ENCODE data around the gene HEXB. TPM values are rescaled to one million over a fixed set of nuclear protein-coding genes. Genes with fewer than 3 reads are reported as not detected.

The HEXB gene
- total RNA-seq, 4 donors from 2014 or later, result 101 to 128 (median 113) TPM

- intact Hi-C loops (cut with DNase I), result no loop called here
- 90% methylated on average over 6 of the region's 6 CpGs for WGBS
- Histone ChIP-seq H3K9me3 (no peaks in the 10 kb centered on the region), H3K27ac (replicated peaks in 1 of 4) (no peak overlapping the region), H3K4me3 (no peak overlapping the region), H3K36me3 (no peaks in the 10 kb centered on the region), H3K27me3 (no peaks in the 10 kb centered on the region), H3K4me1 (no peaks in the 10 kb centered on the region)
- TF ChIP-seq CTCF (IDR thresholded peaks at IDR 0.05) (no peak), POLR2AphosphoS5 (IDR thresholded peaks at IDR 0.05) (no peak), POLR2A (IDR thresholded peaks at IDR 0.05; ENCODE audit: low read depth) (no peak), EP300 (IDR thresholded peaks at IDR 0.05) (no peak)
- peak; percentile 21 for DNase-seq (ENCODE audit: extremely low spot score)
Observed at GRCh38 chr5:74655206-74655605, 29.8 kb upstream of the HEXB start.

DNA sequence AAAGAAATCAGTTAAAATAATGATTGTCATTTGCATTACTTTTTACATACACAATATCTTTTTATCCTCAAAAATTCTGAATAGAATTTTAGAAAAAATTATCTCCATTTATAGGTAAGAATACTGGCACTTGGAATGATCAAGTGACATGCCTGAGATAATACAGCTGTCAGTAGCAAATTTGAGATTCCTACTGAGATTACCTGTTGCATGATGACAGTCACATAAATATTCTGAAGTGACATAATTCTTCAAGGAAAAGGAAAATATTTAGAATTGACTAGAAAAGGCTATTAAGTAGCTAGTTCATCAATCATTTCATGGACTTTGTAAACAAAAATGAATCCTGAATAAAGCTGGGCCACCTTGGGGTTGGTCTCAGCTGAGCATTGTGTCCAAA, 29.3 kb upstream of the HEXB start:
- Histone ChIP-seq H3K4me1 (no peaks in the 10 kb centered on the region), H3K27me3 (no peaks in the 10 kb centered on the region), H3K36me3 (no peaks in the 10 kb centered on the region), H3K9me3 (no peaks in the 10 kb centered on the region), H3K4me3 (no peak overlapping the region), H3K27ac (replicated peaks in 1 of 4) (no peak overlapping the region)
- intact Hi-C loops (cut with DNase I), result no loop called here
- TF ChIP-seq POLR2A (IDR thresholded peaks at IDR 0.05; ENCODE audit: low read depth) (no peak), POLR2AphosphoS5 (IDR thresholded peaks at IDR 0.05) (no peak), EP300 (IDR thresholded peaks at IDR 0.05) (no peak), CTCF (IDR thresholded peaks at IDR 0.05) (no peak)
- no peak for DNase-seq (ENCODE audit: extremely low spot score)

- H3K4me1 ChIP-seq, result no peaks in the 10 kb centered on the region
- no peaks in the 10 kb centered on the region for H3K9me3 ChIP-seq
- TF ChIP-seq POLR2AphosphoS5 (IDR thresholded peaks at IDR 0.05), result no peak
- no peak for TF ChIP-seq POLR2A (IDR thresholded peaks at IDR 0.05; ENCODE audit: low read depth)
- no peak for TF ChIP-seq EP300 (IDR thresholded peaks at IDR 0.05)
- no peak for TF ChIP-seq CTCF (IDR thresholded peaks at IDR 0.05)
- no peaks in the 10 kb centered on the region for H3K27me3 ChIP-seq
- H3K27ac ChIP-seq (replicated peaks in 1 of 4), result no peak overlapping the region
- no peaks in the 10 kb centered on the region for H3K36me3 ChIP-seq
- WGBS, result 78% methylated on average over 2 of the region's 2 CpGs
- peak; percentile 81 for DNase-seq (ENCODE audit: extremely low spot score)
- intact Hi-C loops (cut with DNase I), result no loop called here
- no peak overlapping the region for H3K4me3 ChIP-seq
Observed at GRCh38 chr5:74657165-74657564, 27.9 kb upstream of the HEXB start.

GRCh38 chr5:74659172-74659571, 25.9 kb upstream of the HEXB start:
- H3K36me3 ChIP-seq, result no peaks in the 10 kb centered on the region
- H3K4me3 ChIP-seq, result no peak overlapping the region
- H3K4me1 ChIP-seq, result no peaks in the 10 kb centered on the region
- no peak overlapping the region for H3K27ac ChIP-seq (replicated peaks in 1 of 4)
- H3K9me3 ChIP-seq, result no peaks in the 10 kb centered on the region
- no peak for TF ChIP-seq POLR2AphosphoS5 (IDR thresholded peaks at IDR 0.05)
- TF ChIP-seq EP300 (IDR thresholded peaks at IDR 0.05), result no peak
- TF ChIP-seq POLR2A (IDR thresholded peaks at IDR 0.05; ENCODE audit: low read depth), result no peak
- TF ChIP-seq CTCF (IDR thresholded peaks at IDR 0.05), result no peak
- WGBS, result 93% methylated on average over 3 of the region's 3 CpGs
- intact Hi-C loops (cut with DNase I), result no loop called here
- DNase-seq (ENCODE audit: extremely low spot score), result peak; percentile 55
- H3K27me3 ChIP-seq, result no peaks in the 10 kb centered on the region

DNA sequence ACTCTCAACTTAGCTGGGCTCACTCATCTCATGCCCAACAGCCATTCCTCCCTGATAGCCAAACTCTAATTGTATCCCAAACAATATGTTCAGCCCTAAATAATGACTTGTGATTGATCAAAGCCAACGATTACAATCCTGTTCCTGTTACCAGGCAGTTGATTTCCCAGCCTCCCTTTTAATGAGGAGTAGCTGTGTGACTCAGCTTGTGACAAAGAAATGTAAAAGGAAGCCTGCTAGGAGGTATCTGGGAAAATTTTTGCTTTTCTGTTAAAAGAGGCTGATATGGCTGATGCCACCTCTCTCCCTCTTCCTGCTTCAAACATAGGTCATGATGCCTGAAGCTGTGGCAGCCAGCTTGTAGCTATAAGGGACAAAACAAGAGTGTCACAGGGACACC, 24.9 kb upstream of the HEXB start:
- Histone ChIP-seq H3K4me3 (no peak overlapping the region), H3K9me3 (no peaks in the 10 kb centered on the region), H3K4me1 (no peaks in the 10 kb centered on the region), H3K27me3 (no peaks in the 10 kb centered on the region), H3K36me3 (no peaks in the 10 kb centered on the region), H3K27ac (replicated peaks in 1 of 4) (no peak overlapping the region)
- DNase-seq (ENCODE audit: extremely low spot score), result peak; percentile 45
- TF ChIP-seq CTCF (IDR thresholded peaks at IDR 0.05) (no peak), EP300 (IDR thresholded peaks at IDR 0.05) (no peak), POLR2A (IDR thresholded peaks at IDR 0.05; ENCODE audit: low read depth) (no peak), POLR2AphosphoS5 (IDR thresholded peaks at IDR 0.05) (no peak)
- intact Hi-C loops (cut with DNase I), result no loop called here
- WGBS, result 80% methylated on average over 1 of the region's 1 CpG

Data from esophagus muscularis mucosa (tissue), 4 donors.